OCI-LY1 (cell line): ENCODE data around the gene DCUN1D1.

Experiments used
- EZH2 ChIP-seq: fragments of 200-600 bp; sonication (generic), shearing (Covaris generic); IDR thresholded peaks from 2 replicates; pipeline ENCODE4 v1.8.0; 2017; ENCODE audit warnings: borderline replicate concordance, mixed run types, mild to moderate bottlenecking, antibody characterized with exemption, low read length, moderate library complexity, mixed read lengths
- TF ChIP-seq, protein P1 (sequence below): fragments of 200-600 bp; sonication (generic), shearing (Covaris generic); IDR thresholded peaks from 2 replicates; pipeline ENCODE4 v1.5.1; 2017; ENCODE audit warnings: mild to moderate bottlenecking, antibody characterized with exemption, low read length, moderate library complexity, mixed read lengths

GRCh38 chr3:183018421-183019192 is 38.3 kb upstream of the DCUN1D1 start:
- TF ChIP-seq, protein P1, sequence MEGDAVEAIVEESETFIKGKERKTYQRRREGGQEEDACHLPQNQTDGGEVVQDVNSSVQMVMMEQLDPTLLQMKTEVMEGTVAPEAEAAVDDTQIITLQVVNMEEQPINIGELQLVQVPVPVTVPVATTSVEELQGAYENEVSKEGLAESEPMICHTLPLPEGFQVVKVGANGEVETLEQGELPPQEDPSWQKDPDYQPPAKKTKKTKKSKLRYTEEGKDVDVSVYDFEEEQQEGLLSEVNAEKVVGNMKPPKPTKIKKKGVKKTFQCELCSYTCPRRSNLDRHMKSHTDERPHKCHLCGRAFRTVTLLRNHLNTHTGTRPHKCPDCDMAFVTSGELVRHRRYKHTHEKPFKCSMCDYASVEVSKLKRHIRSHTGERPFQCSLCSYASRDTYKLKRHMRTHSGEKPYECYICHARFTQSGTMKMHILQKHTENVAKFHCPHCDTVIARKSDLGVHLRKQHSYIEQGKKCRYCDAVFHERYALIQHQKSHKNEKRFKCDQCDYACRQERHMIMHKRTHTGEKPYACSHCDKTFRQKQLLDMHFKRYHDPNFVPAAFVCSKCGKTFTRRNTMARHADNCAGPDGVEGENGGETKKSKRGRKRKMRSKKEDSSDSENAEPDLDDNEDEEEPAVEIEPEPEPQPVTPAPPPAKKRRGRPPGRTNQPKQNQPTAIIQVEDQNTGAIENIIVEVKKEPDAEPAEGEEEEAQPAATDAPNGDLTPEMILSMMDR: no peak
- no peak for TF ChIP-seq EZH2
